Cardiac fibroblast (primary cell): ENCODE measurements around the gene RUFY2.
A peak's percentile ranks its signal among the peaks of the same experiment; 100 is the strongest.

Experiments used
- DNase-seq, 2 donors: peaks; one replicate each; pipeline versions ENCODE4 v3.0.0 to v3.0.0-alpha.2; 2010; ENCODE audit warnings: low read depth in 2 of 2
- H3K4me3 ChIP-seq, 2 donors: replicated peaks in 1 of 2; 1 replicate in 1 of 2; 2 replicates in 1 of 2; pipeline ENCODE4 v1.5.1; 2011; ENCODE audit warnings: low read depth in 2 of 2, low read length in 2 of 2, mild to moderate bottlenecking in 2 of 2, moderate library complexity in 1 of 2
- CTCF ChIP-seq: IDR thresholded peaks from one replicate; pipeline ENCODE4 v1.5.1; 2011; ENCODE audit warnings: low read depth, mild to moderate bottlenecking, low read length, inconsistent platforms

Gene RUFY2

GRCh38 chr10:68303849-68304412 is 103.1 kb downstream of the RUFY2 start:
- no peak for TF ChIP-seq CTCF
- no peak overlapping the region for H3K4me3 ChIP-seq
- DNase-seq, result no peak

- DNase-seq, result no peak
- no peak for TF ChIP-seq CTCF
- no peak overlapping the region for H3K4me3 ChIP-seq
Observed at GRCh38 chr10:68302871-68303270, 104.2 kb downstream of the RUFY2 start.

GRCh38 chr10:68302503-68302823 is 104.6 kb downstream of the RUFY2 start:
- H3K4me3 ChIP-seq, result no peak overlapping the region
- no peak for TF ChIP-seq CTCF
- no peak for DNase-seq

- TF ChIP-seq CTCF, result peak; percentile 44
- H3K4me3 ChIP-seq, result no peak overlapping the region
- peak; percentile 68 to 72 for DNase-seq
Observed at GRCh38 chr10:68301790-68302502, 105.1 kb downstream of the RUFY2 start.

- no peak for TF ChIP-seq CTCF
- H3K4me3 ChIP-seq, result no peak overlapping the region
- no peak for DNase-seq
Observed at GRCh38 chr10:68301301-68301700, 105.8 kb downstream of the RUFY2 start.

GRCh38 chr10:68296843-68297663 is 110.0 kb downstream of the RUFY2 start:
- no peak for DNase-seq
- H3K4me3 ChIP-seq, result no peak overlapping the region
- no peak for TF ChIP-seq CTCF
